Tracheal epithelial cell (primary cell): ENCODE measurements around the gene GRHPR. TPM values are rescaled to one million over a fixed set of nuclear protein-coding genes. Genes with fewer than 3 reads are reported as not detected.

Source experiments
- total RNA-seq: library from RNA; depleted of rRNA; stranded (reverse); fragments of >200 nt; gene quantifications from 2 replicates; pipeline ENCODE4 v1.2.1, GENCODE V29; 2014

The GRHPR gene
- 87.8 and 117 TPM in 2 replicates for total RNA-seq

DNA sequence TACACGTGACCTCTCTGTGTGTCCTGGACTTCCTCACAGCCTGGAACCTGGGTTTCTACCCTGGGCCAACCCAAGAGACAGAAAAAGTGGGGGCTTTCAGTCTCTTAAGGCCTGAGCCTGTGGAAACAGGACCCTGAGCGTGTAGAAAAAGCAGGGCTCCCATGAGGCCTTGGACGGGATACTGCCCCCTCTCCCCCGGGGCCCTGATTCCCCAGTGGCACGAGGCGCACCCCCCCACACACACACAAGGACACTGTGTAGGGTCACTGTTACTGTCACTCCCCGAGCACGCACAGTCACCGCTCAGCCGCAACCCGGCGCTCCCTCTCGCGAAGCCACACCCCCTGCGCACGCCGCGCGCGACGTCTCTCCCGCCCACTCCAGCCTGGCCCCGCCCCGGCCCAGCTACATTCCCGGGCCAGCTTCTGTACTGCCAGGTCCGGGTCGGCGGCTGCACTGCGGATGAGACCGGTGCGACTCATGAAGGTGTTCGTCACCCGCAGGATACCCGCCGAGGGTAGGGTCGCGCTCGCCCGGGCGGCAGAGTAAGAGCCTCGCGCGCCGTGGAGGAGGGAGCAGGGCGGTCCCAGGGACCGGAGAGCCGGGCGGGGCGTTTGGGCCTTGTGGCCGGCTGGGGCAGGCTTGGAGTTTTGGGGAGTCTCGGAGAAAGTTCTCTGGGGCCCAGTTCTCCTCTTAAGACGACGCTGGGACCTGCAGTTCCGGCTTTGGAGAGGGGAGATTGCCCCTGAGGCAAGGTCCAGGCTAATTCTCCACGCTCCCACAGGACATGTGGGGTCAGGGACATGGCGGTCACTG lies at the start of gene GRHPR:
TSS of gene GRHPR (plus strand) at position 408 of the 816 bp plus-strand sequence. CDS start at position 463, 55 bp downstream.

DNA sequence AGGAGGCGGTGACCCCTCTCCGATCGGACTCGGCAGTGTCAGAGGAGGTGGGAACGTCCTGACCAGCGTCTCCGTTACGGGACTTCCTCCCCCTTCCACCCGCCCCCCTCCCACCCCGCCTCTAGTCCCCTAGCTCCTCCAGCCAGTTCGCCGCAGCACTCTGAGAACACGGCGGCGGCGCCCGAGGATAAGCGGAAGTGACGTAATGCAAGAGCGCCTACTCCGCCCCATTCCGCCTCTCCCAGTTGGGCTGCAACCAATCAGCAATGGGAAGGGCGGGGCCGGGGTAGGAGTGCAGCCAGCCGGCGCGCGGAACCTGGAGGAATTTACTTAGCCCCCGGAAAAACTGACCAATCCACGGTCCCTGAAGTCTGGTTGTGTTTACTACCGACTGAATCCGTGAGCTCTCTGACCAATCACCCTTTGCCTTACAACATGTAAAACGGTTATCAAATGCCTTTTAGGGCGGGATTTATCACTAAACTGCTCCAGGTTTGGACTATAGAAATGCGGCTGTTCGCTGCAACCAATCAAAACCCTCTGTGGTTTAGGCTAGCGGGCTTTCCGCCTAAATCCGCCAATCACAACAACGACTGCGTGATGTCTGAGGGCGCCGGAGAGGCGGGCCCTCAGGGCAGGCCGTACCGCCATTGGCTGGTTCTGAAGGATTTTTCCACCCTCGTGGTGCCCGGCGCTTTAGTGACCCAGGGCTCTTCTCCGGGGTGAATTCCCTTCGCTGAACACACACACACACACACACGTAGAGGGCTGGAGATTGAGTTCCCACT lies 42.9 kb downstream of the GRHPR start, which contains the start of gene ZBTB5:
TSS of gene ZBTB5 (minus strand) at position 202 of the 788 bp plus-strand sequence. CDS start 22,899 bp downstream, outside the sequence.

DNA sequence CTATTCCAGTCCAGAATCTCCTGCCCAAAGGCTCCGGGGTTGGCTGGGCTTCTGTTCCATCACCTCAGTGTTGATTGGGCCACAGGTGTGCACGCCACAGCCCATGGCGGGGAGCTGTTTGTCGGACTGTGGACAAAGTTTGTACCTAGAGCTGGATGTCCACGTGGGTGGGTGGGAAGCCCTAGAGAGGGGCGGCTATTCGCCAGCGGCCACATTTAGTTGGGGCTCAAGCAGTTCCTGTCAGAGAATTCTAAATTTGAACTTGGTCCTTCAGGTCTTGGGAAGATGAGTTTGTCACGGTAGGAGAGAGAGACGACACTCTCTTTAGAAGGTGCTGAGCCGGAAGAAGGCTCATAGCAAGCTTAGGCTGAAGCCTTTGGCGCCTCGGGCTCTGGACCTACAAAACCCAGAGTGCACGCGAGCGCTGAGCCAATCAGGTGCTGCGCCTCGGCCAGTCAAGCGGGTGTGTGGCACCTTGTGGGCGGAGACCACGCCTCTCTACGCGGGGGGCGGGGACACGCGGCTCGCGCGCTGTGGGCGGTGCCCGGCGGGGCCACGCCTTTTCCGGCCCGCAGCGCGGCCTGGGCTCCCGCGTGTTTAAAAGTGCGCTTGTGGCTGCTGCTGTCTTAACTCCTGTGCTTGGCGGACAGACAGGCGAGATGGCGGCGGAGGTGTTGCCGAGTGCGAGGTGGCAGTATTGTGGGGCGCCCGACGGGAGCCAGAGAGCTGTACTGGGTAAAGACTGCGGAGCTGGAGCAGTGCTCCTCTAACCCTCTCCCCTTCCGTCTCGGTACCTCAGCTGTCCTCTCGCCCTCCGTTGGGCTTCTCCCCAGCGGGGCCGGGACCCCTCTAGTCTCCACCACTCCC lies 63.1 kb downstream of the GRHPR start, which contains the start of gene POLR1E:
TSS of gene POLR1E (plus strand) at position 560 of the 867 bp plus-strand sequence. CDS start at position 660, 100 bp downstream.

Other genes with a start within 250 kb of the GRHPR start
- gene ZBTB5, start 42.8 kb downstream of the GRHPR start, total RNA-seq: 10.1 and 11.3 TPM in 2 replicates
- gene POLR1E, start 63.3 kb downstream of the GRHPR start, total RNA-seq: 33.7 and 36.2 TPM in 2 replicates
- gene FBXO10, start 153.7 kb downstream of the GRHPR start, total RNA-seq: 4.8 and 7.2 TPM in 2 replicates
- gene TOMM5, start 169.9 kb downstream of the GRHPR start, total RNA-seq: 143 and 146 TPM in 2 replicates
- gene FRMPD1, start 228.3 kb downstream of the GRHPR start, total RNA-seq: under 0.01 TPM in 1 of 2 replicates, not detected in the other